NCI-H1105 treated with DMSO at 0.1 percent for 48 hours (cell line): ENCODE measurements around the gene DGUOK.
A peak's percentile ranks its signal among the peaks of the same experiment; 100 is the strongest.

Experiments used
- DNase-seq: peaks from one replicate; lab custom pipeline; 2025; lab: John Stamatoyannopoulos, UW

The DGUOK gene

GRCh38 chr2:73981081-73982001 is 54.7 kb downstream of the DGUOK start:
- DNase-seq, result peak; percentile 31

GRCh38 chr2:73982140-73982617 is 55.5 kb downstream of the DGUOK start:
- no peak for DNase-seq

GRCh38 chr2:73983322-73984202 is 56.9 kb downstream of the DGUOK start:
- peak; percentile 82 for DNase-seq

- no peak for DNase-seq
Measured at GRCh38 chr2:73984203-73984921, 57.7 kb downstream of the DGUOK start, which contains the start of gene TET3. Gene TET3 (plus strand): TSS chr2:73984910. CDS start chr2:73986404, 1,494 bp downstream.

GRCh38 chr2:73984922-73985307 is 58.2 kb downstream of the DGUOK start:
- DNase-seq, result peak; percentile 5

- DNase-seq, result peak; percentile 31
Measured at GRCh38 chr2:73985308-73986084, 58.8 kb downstream of the DGUOK start.

- DNase-seq, result no peak
Measured at GRCh38 chr2:73986085-73986681, 59.5 kb downstream of the DGUOK start.

GRCh38 chr2:73987109-73987947 is 60.6 kb downstream of the DGUOK start:
- no peak for DNase-seq

GRCh38 chr2:73987948-73988700 is 61.4 kb downstream of the DGUOK start:
- no peak for DNase-seq

GRCh38 chr2:73989972-73990371 is 63.3 kb downstream of the DGUOK start:
- DNase-seq, result no peak

GRCh38 chr2:73990531-73990930 is 63.9 kb downstream of the DGUOK start:
- DNase-seq, result no peak

GRCh38 chr2:73992036-73992435 is 65.4 kb downstream of the DGUOK start:
- DNase-seq, result no peak

- no peak for DNase-seq
Measured at GRCh38 chr2:73993376-73993775, 66.7 kb downstream of the DGUOK start.

GRCh38 chr2:73993778-73994177 is 67.1 kb downstream of the DGUOK start:
- DNase-seq, result no peak

- DNase-seq, result no peak
Measured at GRCh38 chr2:73994178-73994831, 67.6 kb downstream of the DGUOK start.

GRCh38 chr2:73995810-73996209 is 69.1 kb downstream of the DGUOK start:
- no peak for DNase-seq

GRCh38 chr2:73997813-73998212 is 71.1 kb downstream of the DGUOK start:
- no peak for DNase-seq

- no peak for DNase-seq
Measured at GRCh38 chr2:73998451-73998850, 71.8 kb downstream of the DGUOK start.
